ENCODE measurements around the gene GALNT16. TPM values are rescaled to one million over a fixed set of nuclear protein-coding genes. Genes with fewer than 3 reads are reported as not detected.

GALNT16 gene
- total and polyA plus RNA-seq, 2 donors (not counting 1 experiment from before 2014, with no cell fraction given), result 9.6 to 27.7 TPM

DNA sequence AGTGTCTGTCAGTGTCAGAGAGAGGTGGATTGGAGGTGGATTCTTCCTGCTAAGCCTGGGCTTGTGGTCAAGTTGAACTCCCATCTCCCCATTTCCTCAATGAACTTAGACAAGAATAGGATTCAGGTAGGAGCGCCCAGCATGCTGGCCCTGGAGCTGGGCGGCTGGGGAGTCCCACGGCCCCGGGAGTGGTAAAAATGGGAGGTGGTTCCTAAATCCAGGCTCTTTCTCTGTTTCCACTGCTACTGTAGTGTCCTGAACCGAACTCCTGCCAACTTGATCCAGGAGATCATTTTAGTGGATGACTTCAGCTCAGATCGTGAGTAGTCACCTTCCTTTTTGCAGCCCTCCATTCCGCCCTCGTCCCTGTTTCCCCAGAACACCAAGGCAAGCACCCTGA lies 65.1 kb downstream of the GALNT16 start:
- Histone ChIP-seq H2AFZ (ENCODE audit: low read length) (no peak overlapping the region), H4K20me1 (ENCODE audit: control insufficient read depth, extremely low read depth, insufficient read depth, low read length) (no peaks in the 10 kb centered on the region), H3K4me1 (ENCODE audit: control insufficient read depth, extremely low read depth, insufficient read depth, low read length) (no peaks in the 10 kb centered on the region), H3K9ac (ENCODE audit: insufficient read depth, low read length) (no peak overlapping the region), H3K9me3 (ENCODE audit: control insufficient read depth, insufficient read depth, low read depth, low read length) (no peaks in the 10 kb centered on the region), H3K27me3 (ENCODE audit: control insufficient read depth, insufficient read depth, low read length) (no peaks in the 10 kb centered on the region), H3K79me2 (ENCODE audit: control insufficient read depth, insufficient read depth, low read length) (no peaks in the 10 kb centered on the region), H3K4me3 (replicated peaks in 1 of 4; ENCODE audit: control extremely low read depth in 1 of 4, insufficient read depth in 1 of 4, low read depth in 3 of 4, low read length in 4 of 4) (no peak overlapping the region), H3K27ac (ENCODE audit: insufficient read depth, low read length) (no peak overlapping the region), H3K36me3 (ENCODE audit: control insufficient read depth, insufficient read depth, low read length) (no peaks in the 10 kb centered on the region), H3K4me2 (ENCODE audit: extremely low read depth, insufficient read depth, low read length) (no peak overlapping the region)
- TF ChIP-seq, protein P1, sequence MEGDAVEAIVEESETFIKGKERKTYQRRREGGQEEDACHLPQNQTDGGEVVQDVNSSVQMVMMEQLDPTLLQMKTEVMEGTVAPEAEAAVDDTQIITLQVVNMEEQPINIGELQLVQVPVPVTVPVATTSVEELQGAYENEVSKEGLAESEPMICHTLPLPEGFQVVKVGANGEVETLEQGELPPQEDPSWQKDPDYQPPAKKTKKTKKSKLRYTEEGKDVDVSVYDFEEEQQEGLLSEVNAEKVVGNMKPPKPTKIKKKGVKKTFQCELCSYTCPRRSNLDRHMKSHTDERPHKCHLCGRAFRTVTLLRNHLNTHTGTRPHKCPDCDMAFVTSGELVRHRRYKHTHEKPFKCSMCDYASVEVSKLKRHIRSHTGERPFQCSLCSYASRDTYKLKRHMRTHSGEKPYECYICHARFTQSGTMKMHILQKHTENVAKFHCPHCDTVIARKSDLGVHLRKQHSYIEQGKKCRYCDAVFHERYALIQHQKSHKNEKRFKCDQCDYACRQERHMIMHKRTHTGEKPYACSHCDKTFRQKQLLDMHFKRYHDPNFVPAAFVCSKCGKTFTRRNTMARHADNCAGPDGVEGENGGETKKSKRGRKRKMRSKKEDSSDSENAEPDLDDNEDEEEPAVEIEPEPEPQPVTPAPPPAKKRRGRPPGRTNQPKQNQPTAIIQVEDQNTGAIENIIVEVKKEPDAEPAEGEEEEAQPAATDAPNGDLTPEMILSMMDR (conservative IDR thresholded peaks at IDR 0.05 in 1 of 2, IDR thresholded peaks at IDR 0.05 in 1 of 2; ENCODE audit: low read depth in 1 of 2, low read length in 2 of 2), result no peak
- TF ChIP-seq EZH2 (IDR thresholded peaks at IDR 0.05; ENCODE audit: low read length, missing control alignments), result no peak
- no peak for DNase-seq (ENCODE audit: low read depth in 2 of 2)

GRCh38 chr14:69325646-69326265 lies 65.8 kb downstream of the GALNT16 start:
- DNase-seq (ENCODE audit: low read depth in 2 of 2), result no peak
- no peak overlapping the region for H2AFZ ChIP-seq (ENCODE audit: low read length)

DNA sequence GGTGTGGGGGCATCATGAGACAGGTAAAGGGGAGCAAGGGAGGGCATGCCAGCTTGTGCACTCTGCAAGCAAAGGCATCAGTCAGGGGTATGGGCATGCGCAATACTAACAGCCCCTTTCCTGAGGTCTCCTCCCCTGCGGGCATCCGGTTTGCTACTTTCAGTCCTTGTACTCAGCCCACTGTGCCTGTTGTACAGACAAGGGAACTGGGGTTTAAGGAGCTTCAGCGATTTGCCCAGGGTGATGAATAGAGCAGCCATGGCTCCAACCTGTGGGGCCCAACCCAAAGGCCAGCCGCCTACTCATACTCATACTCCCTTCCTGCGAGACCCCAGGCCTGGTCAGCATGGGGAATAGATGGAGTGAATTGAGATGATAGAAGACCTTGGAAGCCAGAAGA lies 66.7 kb downstream of the GALNT16 start:
- Histone ChIP-seq H3K4me3 (replicated peaks in 1 of 4; ENCODE audit: control extremely low read depth in 1 of 4, insufficient read depth in 1 of 4, low read depth in 3 of 4, low read length in 4 of 4) (no peak overlapping the region), H3K9ac (ENCODE audit: insufficient read depth, low read length) (no peak overlapping the region), H3K36me3 (ENCODE audit: control insufficient read depth, insufficient read depth, low read length) (no peaks in the 10 kb centered on the region), H3K9me3 (ENCODE audit: control insufficient read depth, insufficient read depth, low read depth, low read length) (no peaks in the 10 kb centered on the region), H3K4me1 (ENCODE audit: control insufficient read depth, extremely low read depth, insufficient read depth, low read length) (no peaks in the 10 kb centered on the region), H2AFZ (ENCODE audit: low read length) (no peak overlapping the region), H3K27ac (ENCODE audit: insufficient read depth, low read length) (no peak overlapping the region), H3K4me2 (ENCODE audit: extremely low read depth, insufficient read depth, low read length) (no peak overlapping the region), H3K27me3 (ENCODE audit: control insufficient read depth, insufficient read depth, low read length) (no peaks in the 10 kb centered on the region), H3K79me2 (ENCODE audit: control insufficient read depth, insufficient read depth, low read length) (no peaks in the 10 kb centered on the region), H4K20me1 (ENCODE audit: control insufficient read depth, extremely low read depth, insufficient read depth, low read length) (no peaks in the 10 kb centered on the region)
- TF ChIP-seq EZH2 (IDR thresholded peaks at IDR 0.05; ENCODE audit: low read length, missing control alignments), result no peak
- TF ChIP-seq, protein P1 (conservative IDR thresholded peaks at IDR 0.05 in 1 of 2, IDR thresholded peaks at IDR 0.05 in 1 of 2; ENCODE audit: low read depth in 1 of 2, low read length in 2 of 2), result no peak
- no peak for DNase-seq (ENCODE audit: low read depth in 2 of 2)

More at GRCh38 chr14:69325646-69326265, 65.8 kb downstream of the GALNT16 start:
- Histone ChIP-seq H3K4me3 (replicated peaks in 1 of 4; ENCODE audit: control extremely low read depth in 1 of 4, insufficient read depth in 1 of 4, low read depth in 3 of 4, low read length in 4 of 4) (no peak overlapping the region), H3K27ac (ENCODE audit: insufficient read depth, low read length) (no peak overlapping the region), H4K20me1 (ENCODE audit: control insufficient read depth, extremely low read depth, insufficient read depth, low read length) (no peaks in the 10 kb centered on the region), H3K9ac (ENCODE audit: insufficient read depth, low read length) (no peak overlapping the region), H3K36me3 (ENCODE audit: control insufficient read depth, insufficient read depth, low read length) (no peaks in the 10 kb centered on the region), H3K4me2 (ENCODE audit: extremely low read depth, insufficient read depth, low read length) (no peak overlapping the region), H3K79me2 (ENCODE audit: control insufficient read depth, insufficient read depth, low read length) (no peaks in the 10 kb centered on the region), H3K27me3 (ENCODE audit: control insufficient read depth, insufficient read depth, low read length) (no peaks in the 10 kb centered on the region), H3K9me3 (ENCODE audit: control insufficient read depth, insufficient read depth, low read depth, low read length) (no peaks in the 10 kb centered on the region), H3K4me1 (ENCODE audit: control insufficient read depth, extremely low read depth, insufficient read depth, low read length) (no peaks in the 10 kb centered on the region)
- TF ChIP-seq EZH2 (IDR thresholded peaks at IDR 0.05; ENCODE audit: low read length, missing control alignments), result no peak
- TF ChIP-seq, protein P1 (conservative IDR thresholded peaks at IDR 0.05 in 1 of 2, IDR thresholded peaks at IDR 0.05 in 1 of 2; ENCODE audit: low read depth in 1 of 2, low read length in 2 of 2), result no peak
